NB4 (cell line): Measurements from ENCODE around the gene LAMTOR1.

Source experiments
- CTCF ChIP-seq: IDR thresholded peaks from one replicate; pipeline ENCODE4 v1.5.1; 2012; ENCODE audit warnings: low read depth, low read length
- MAX ChIP-seq: IDR thresholded peaks from 2 replicates; pipeline ENCODE4 v1.6.1; 2011; ENCODE audit warnings: low read depth, low read length
- MYC ChIP-seq: IDR thresholded peaks from 2 replicates; pipeline ENCODE4 v1.6.1; 2011; ENCODE audit warnings: low read depth, low read length
- POLR2A ChIP-seq: IDR thresholded peaks from 2 replicates; pipeline ENCODE4 v1.6.1; 2011; ENCODE audit warnings: mild to moderate bottlenecking; ENCODE audit not compliant: insufficient read length; ENCODE audit errors: extremely low read depth

- no peak for TF ChIP-seq CTCF
- no peak for TF ChIP-seq POLR2A
- TF ChIP-seq MAX = 0 out of 2 replicates have a peak, but pooled peaks have one; percentile 4
- TF ChIP-seq MYC = no peak
These were observed 10.1 kb upstream of the LAMTOR1 start for GRCh38 chr11:72112978-72113808.
